ENCODE data around the gene FBXL16.

The FBXL16 gene

DNA sequence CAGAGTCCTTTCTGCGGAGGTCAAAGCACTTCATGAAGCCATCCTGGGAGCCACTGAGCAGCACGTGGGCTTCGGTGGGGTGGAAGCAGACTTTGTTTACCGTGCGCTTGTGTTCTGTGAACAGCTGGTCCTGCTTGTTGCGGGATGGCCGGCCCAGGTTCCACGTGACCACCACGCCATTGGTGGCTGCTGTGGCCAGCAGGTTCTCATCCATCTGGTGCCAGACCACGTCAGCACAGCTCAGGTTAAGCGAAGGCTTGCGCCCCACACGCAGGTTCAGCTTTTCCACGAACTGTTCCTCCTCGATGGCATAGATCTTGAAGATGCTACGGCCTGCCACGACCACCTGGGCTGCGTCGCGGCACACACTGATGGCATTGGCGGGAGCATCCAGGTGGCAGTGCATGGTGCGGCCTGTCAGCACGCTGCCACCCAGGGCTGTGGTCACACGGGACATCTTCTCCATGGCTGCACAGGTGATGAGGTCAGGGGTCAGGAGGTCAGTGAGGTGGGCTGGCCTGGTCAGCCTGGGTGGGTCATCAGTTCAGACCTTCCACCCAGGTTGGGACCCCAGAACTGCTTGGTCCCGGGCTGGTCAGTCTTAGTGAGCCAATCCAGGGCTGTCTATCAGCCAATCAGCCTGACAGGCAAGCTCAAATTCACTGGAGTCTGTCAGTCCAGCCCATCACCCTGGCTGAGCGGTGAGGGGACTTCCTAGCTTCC lies 16.3 kb downstream of the FBXL16 start:
- H3K27ac ChIP-seq = peak overlapping the region; percentile 86 to 93

DNA sequence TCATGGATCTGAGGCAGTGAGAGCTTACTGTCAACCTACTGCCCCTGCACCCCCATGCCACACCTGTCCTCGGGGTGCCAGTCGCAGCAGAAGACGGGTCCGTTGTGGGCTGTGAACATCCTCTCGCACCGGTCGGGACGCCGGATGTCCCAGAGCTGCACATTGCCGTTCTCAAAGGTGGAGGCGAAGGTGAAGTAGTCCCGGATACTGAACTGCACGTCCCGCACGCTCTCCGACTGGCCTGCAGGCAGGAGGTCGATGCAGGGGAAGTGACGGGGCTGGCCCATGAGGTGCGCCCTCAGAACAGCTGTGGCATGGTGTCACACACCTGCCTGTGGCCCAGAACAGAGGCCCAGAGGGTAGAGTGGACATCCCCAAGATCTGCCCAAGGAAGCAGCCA lies 18.1 kb downstream of the FBXL16 start:
- peaks cover 3 to 63% (median 49%) of the 10 kb centered on the region in 4 donors for H3K4me1 ChIP-seq
- peaks cover 0 to 11% of the 10 kb centered on the region in 2 donors for H3K27me3 ChIP-seq
- no peak for DNase-seq
- intact Hi-C loops (cut with DNase I; ENCODE audit: low total_unique reads) = no loop called here
- TF ChIP-seq, protein P1, sequence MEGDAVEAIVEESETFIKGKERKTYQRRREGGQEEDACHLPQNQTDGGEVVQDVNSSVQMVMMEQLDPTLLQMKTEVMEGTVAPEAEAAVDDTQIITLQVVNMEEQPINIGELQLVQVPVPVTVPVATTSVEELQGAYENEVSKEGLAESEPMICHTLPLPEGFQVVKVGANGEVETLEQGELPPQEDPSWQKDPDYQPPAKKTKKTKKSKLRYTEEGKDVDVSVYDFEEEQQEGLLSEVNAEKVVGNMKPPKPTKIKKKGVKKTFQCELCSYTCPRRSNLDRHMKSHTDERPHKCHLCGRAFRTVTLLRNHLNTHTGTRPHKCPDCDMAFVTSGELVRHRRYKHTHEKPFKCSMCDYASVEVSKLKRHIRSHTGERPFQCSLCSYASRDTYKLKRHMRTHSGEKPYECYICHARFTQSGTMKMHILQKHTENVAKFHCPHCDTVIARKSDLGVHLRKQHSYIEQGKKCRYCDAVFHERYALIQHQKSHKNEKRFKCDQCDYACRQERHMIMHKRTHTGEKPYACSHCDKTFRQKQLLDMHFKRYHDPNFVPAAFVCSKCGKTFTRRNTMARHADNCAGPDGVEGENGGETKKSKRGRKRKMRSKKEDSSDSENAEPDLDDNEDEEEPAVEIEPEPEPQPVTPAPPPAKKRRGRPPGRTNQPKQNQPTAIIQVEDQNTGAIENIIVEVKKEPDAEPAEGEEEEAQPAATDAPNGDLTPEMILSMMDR (IDR thresholded peaks at IDR 0.05) = no peak
- H3K27ac ChIP-seq = no peak overlapping the region
- peaks cover 6 to 36% (median 12%) of the 10 kb centered on the region in 3 donors for H3K36me3 ChIP-seq
- H3K9me3 ChIP-seq = no peaks in the 10 kb centered on the region
- no peak overlapping the region for H3K4me3 ChIP-seq

More for the DNA sequence above, 16.3 kb downstream of the FBXL16 start:
- TF ChIP-seq, protein P1 (IDR thresholded peaks at IDR 0.05) = no peak
- Histone ChIP-seq H3K4me1 (peaks cover 0 to 59% (median 43%) of the 10 kb centered on the region in 4 donors), H3K27me3 (peaks cover 8 to 29% of the 10 kb centered on the region in 2 donors), H3K9me3 (no peaks in the 10 kb centered on the region), H3K36me3 (peaks cover 0 to 26% (median 7%) of the 10 kb centered on the region in 3 donors), H3K4me3 (peak overlapping the region; percentile 79 to 94)
- no peak for DNase-seq
- intact Hi-C loops (cut with DNase I; ENCODE audit: low total_unique reads) = no loop called here

DNA sequence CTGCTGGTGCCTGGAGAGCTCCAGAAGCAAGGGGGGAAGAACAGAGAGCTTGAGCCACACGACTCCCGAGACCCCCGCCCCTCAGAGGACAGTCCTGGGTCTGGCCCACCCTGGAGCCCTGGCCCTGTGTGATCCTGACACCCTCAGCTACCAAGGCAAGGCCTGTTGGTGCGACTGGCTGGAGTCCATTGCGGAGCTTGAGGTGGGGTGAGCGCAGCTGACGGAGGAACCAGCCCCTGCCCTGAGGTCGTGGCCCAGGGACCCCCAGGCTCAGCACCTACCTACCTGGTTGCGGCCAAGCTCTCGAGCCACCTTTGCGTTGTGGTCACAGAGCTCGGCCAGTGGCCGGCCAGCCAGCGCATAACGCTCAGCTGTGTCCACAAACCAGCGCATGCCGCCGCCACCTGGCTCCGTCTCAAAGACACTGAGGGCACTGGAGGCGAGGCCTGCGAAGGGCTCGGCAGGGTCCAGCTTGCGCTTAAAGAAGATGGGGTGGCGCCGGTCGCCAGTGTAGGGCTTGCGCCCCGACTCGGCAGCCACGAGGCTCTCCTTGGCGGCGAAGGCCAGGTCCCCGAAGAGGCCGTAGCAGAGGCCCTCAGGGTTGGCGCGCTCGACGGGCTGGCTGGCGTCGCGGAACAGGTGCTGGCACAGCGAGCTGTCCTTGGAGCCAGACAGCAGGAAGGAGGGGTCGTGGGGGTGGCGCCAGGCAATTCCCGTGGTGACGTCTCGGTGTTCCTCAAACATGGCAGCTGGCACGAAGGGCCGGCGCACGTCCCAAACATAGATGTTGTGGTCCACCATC lies 18.9 kb downstream of the FBXL16 start:
- intact Hi-C loops (cut with DNase I; ENCODE audit: low total_unique reads) = no loop called here
- Histone ChIP-seq H3K4me1 (peaks cover 3 to 71% (median 57%) of the 10 kb centered on the region in 4 donors), H3K36me3 (peaks cover 15 to 45% (median 20%) of the 10 kb centered on the region in 3 donors)

DNA sequence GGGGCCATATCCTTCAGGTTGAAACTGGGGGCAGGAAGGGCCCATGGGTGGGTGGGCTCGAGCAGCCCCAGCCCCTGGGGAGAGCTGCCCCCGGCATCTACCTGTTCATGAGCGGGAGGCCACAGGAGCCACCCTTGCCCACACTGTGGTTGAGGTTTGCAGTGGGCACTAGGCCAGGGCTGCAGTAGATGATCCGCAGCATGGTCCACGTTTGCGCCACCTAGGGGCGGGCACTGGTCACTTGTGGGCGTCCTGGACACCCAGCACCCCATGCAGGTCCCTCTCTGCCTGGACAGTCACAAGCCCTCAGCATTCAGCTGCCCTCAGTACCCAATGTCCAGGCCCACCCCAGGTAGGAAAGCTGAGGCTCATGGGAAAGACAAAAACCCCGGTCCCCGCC lies 19.6 kb downstream of the FBXL16 start:
- Histone ChIP-seq H3K36me3 (peaks cover 18 to 50% (median 24%) of the 10 kb centered on the region in 3 donors), H3K4me1 (peaks cover 3 to 76% (median 64%) of the 10 kb centered on the region in 4 donors), H3K27ac (no peak overlapping the region), H3K27me3 (no peaks in the 10 kb centered on the region), H3K4me3 (no peak overlapping the region), H3K9me3 (no peaks in the 10 kb centered on the region)
- DNase-seq = no peak
- TF ChIP-seq, protein P1 (IDR thresholded peaks at IDR 0.05) = peak in 1 of 2 experiments; percentile 13
- intact Hi-C loops (cut with DNase I; ENCODE audit: low total_unique reads) = no loop called here

More for the DNA sequence above, 18.9 kb downstream of the FBXL16 start:
- Histone ChIP-seq H3K27me3 (peaks cover 0 to 2% of the 10 kb centered on the region in 2 donors), H3K27ac (no peak overlapping the region), H3K4me3 (no peak overlapping the region), H3K9me3 (no peaks in the 10 kb centered on the region)
- DNase-seq = no peak
- TF ChIP-seq, protein P1 (IDR thresholded peaks at IDR 0.05) = no peak

DNA sequence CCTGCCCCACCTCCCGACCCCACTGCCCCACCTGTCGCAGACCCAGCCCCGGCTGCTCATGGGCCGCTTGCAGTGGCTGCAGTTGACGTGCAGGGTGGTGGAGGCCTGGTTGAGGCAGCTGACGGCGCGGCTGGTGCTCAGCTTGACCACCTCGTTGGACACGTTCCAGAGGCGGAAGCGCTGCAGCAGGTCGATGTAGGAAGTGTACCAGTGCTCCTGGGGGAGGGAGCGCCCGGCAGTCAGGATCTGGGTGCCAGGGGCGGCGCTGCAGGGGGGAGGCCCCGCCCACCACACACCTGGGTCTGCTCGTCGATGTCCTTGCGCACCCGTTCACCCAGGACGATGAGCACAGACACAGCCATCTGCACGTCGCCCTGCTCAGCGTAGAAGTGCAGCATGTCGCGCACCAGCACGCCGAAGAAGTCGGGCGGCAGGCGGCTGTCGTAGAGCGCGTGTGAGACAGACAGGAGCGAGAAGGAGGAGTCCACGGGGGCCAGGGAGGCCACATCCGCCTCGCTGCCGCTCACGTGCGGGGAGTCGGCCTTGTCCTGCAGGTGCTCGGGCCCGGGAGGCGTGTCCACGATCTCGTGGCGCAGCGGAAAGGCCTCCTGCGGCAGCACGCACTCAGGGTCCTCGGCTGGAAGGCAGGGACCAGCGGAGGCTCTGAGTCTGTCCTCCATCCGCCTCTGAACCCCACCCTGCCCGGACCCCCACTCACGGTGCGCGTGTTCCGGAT lies 20.5 kb downstream of the FBXL16 start:
- DNase-seq = no peak
- peak overlapping the region in 1 of 2 donors; percentile 86 for H3K27ac ChIP-seq

More for the DNA sequence above, 20.5 kb downstream of the FBXL16 start:
- Histone ChIP-seq H3K27me3 (no peaks in the 10 kb centered on the region), H3K9me3 (no peaks in the 10 kb centered on the region), H3K4me3 (peak overlapping the region; percentile 59 to 60), H3K4me1 (peaks cover 3 to 75% (median 62%) of the 10 kb centered on the region in 4 donors), H3K36me3 (peaks cover 18 to 50% (median 24%) of the 10 kb centered on the region in 3 donors)
- TF ChIP-seq, protein P1 (IDR thresholded peaks at IDR 0.05) = no peak
- intact Hi-C loops (cut with DNase I; ENCODE audit: low total_unique reads) = no loop called here
